ENCODE data around the gene SEMA4A. TPM values are rescaled to one million over a fixed set of nuclear protein-coding genes. Genes with fewer than 3 reads are reported as not detected.

The SEMA4A gene
- 0.54 TPM in 1 of 2 replicates, not detected in the other for total RNA-seq

DNA sequence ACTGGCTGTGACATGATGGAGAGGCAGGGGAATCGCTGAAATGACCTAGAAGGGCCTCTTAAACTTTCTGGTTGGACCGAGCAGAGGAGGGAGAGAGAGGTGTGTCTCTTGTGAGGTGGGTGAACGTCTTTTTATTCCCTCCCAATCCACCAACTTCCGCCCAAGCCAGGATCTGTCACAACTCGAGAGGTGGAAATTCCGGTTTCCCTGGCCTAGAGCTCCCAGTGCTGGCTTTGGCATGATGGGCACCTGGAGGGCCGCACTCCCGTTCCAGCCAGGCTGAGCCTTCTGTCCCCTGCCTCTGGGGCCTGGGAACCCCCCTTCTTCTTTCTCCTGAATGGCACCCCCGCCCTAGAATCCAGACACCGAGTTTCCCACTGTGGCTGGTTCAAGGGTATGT lies at the start of gene SEMA4A:
TSS of gene SEMA4A (plus strand) at position 224 of the 400 bp plus-strand sequence. CDS start 994 bp downstream, outside the sequence.

DNA sequence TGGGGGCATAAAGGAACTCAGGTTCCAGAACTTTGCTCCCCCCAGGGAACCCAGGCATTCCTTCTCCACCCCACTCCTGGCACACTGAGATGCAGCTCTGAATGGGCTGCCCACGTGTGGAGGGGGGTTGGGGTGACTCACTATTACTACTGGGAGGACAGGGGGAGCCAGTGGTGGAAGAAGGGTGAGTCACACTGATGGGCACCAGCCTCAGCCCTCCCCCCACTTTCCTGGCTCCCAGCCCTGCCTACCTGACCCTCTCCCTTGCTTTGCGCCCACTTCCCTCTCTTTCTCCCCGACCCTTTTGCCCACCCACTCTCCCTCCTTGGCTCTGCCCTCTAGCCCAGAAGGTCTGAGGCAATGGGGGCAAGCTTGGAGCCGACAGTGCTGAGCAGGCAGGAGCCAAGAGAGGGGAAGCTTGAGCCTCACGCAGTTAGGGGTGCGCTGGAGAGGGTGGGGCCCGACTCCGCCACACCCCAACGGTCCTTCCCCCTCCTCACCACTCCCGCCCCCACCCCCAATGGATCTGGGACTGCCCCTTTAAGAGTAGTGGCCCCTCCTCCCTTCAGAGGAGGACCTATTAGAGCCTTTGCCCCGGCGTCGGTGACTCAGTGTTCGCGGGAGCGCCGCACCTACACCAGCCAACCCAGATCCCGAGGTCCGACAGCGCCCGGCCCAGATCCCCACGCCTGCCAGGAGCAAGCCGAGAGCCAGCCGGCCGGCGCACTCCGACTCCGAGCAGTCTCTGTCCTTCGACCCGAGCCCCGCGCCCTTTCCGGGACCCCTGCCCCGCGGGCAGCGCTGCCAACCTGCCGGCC lies 39.1 kb upstream of the SEMA4A start, which contains the start of gene LMNA:
TSS of gene LMNA (plus strand) at position 611 of the 818 bp plus-strand sequence. CDS start 208 bp downstream, outside the sequence.

DNA sequence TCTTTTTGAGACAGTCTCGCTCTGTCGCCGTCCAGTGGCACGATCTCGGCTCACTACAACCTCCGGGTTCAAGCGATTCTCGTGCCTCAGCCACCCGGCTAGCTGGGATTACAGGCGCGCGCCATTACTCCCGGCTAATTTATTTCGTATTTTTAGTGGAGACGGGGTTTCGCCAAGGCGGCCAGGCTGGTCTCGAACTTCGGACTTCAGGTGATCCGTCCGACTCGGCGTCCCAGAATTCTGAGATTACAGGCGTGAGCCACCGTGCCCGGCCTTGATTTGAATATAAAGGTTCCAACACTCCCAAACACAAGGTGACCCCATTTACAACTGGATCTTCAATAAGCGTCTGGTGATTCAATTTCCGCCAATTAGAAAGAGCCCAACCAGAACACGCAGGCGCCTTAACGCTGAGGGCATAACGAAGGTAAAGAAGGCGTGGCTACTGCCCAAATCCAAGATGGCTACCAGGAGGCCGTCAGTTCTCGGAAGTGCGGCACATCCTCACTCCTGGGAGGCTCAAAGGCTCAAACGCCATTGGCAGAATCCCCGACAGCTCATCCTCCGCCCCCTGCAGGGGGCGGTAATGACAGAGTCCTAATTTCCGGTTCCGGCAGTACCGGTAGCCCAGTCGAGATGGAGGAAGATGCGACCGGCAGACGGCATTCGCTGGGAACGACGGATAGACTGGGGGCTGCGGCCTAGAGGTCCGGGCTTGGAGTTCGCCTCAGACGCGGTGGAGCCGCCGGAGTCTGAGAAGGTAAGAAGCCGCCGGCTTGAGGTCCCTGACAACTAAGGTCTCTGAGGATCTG lies 40.3 kb downstream of the SEMA4A start, which contains the start of gene SLC25A44:
TSS of gene SLC25A44 (plus strand) at position 617 of the 812 bp plus-strand sequence. CDS start 5,744 bp downstream, outside the sequence.

DNA sequence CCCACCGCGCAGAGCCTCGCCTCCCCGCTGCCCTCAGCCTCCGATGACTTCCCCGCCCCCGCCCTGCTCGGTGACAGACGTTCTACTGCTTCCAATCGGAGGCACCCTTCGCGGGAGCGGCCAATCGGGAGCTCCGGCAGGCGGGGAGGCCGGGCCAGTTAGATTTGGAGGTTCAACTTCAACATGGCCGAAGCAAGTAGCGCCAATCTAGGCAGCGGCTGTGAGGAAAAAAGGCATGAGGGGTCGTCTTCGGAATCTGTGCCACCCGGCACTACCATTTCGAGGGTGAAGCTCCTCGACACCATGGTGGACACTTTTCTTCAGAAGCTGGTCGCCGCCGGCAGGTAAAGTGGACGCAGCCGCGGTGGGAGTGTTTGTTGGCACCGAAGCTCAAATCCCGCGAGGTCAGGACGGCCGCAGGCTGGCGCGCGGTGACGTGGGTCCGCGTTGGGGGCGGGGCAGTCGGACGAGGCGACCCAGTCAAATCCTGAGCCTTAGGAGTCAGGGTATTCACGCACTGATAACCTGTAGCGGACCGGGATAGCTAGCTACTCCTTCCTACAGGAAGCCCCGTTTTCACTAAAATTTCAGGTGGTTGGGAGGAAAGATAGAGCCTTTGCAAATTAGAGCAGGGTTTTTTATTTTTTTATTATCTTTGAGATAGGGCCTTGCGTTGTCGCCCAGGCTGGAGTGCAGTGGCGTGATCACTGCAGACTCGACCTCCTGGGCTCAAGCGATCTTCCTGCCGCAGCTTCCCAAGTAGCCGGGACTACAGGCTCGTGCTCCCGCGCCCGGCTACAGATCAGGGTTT lies 59.7 kb downstream of the SEMA4A start, which contains the start of gene PMF1:
TSS of gene PMF1 (plus strand) at position 175 of the 811 bp plus-strand sequence. CDS start at position 184, 9 bp downstream.

Other genes with a start within 250 kb of the SEMA4A start
- 13.5 and 24.3 TPM in 2 replicates for gene RIT1, start 242.2 kb upstream of the SEMA4A start, total RNA-seq
- gene KHDC4, start 219.2 kb upstream of the SEMA4A start, total RNA-seq: 15.1 and 21.3 TPM in 2 replicates
- gene RXFP4, start 211.9 kb upstream of the SEMA4A start, total RNA-seq: not detected in 2 replicates
- 97.9 and 106 TPM in 2 replicates for gene ARHGEF2, start 175.0 kb upstream of the SEMA4A start, total RNA-seq
- gene SSR2, start 132.6 kb upstream of the SEMA4A start, total RNA-seq: 543 and 603 TPM in 2 replicates
- gene UBQLN4, start 99.8 kb upstream of the SEMA4A start, total RNA-seq: 13.5 and 21.9 TPM in 2 replicates
- 57.0 and 75.0 TPM in 2 replicates for gene LAMTOR2, start 98.8 kb upstream of the SEMA4A start, total RNA-seq
- not detected in 2 replicates for gene RAB25, start 92.4 kb upstream of the SEMA4A start, total RNA-seq
- 0.18 and 0.81 TPM in 2 replicates for gene MEX3A, start 71.1 kb upstream of the SEMA4A start, total RNA-seq
- gene LMNA, start 38.9 kb upstream of the SEMA4A start, total RNA-seq: 661 and 681 TPM in 2 replicates
- gene SLC25A44, start 40.5 kb downstream of the SEMA4A start, total RNA-seq: 11.9 and 13.8 TPM in 2 replicates
- 44.1 and 57.0 TPM in 2 replicates for gene PMF1, start 59.4 kb downstream of the SEMA4A start, total RNA-seq
- gene BGLAP, start 88.6 kb downstream of the SEMA4A start, total RNA-seq: 1.4 TPM in 1 of 2 replicates, not detected in the other
- gene PAQR6, start 94.5 kb downstream of the SEMA4A start, total RNA-seq: 0.32 and 1.6 TPM in 2 replicates
- 38.8 and 39.7 TPM in 2 replicates for gene SMG5, start 129.2 kb downstream of the SEMA4A start, total RNA-seq
- gene TMEM79, start 130.7 kb downstream of the SEMA4A start, total RNA-seq: 0.90 and 1.1 TPM in 2 replicates
- gene GLMP, start 142.1 kb downstream of the SEMA4A start, total RNA-seq: 71.4 and 85.6 TPM in 2 replicates
- not detected in 2 replicates for gene VHLL, start 145.7 kb downstream of the SEMA4A start, total RNA-seq
- gene CCT3, start 184.7 kb downstream of the SEMA4A start, total RNA-seq: 254 and 318 TPM in 2 replicates
- 2.6 TPM in 1 of 2 replicates, not detected in the other for gene TSACC, start 184.9 kb downstream of the SEMA4A start, total RNA-seq
- gene RHBG, start 215.6 kb downstream of the SEMA4A start, total RNA-seq: not detected in 2 replicates

Measured in cardiac atrium fibroblast (primary cell).